Osteoblast (primary cell): ENCODE measurements around the gene SVEP1. TPM values are rescaled to one million over a fixed set of nuclear protein-coding genes. Genes with fewer than 3 reads are reported as not detected.

ENCODE experiments used
- DNase-seq: peaks from one replicate; pipeline ENCODE4 v3.0.0; 2011; ENCODE audit warnings: low spot score, mixed read lengths; ENCODE audit not compliant: insufficient read length; ENCODE audit errors: missing footprints
- H2AFZ ChIP-seq: 2 replicates; pipeline ENCODE4 v1.6.0; 2011; ENCODE audit warnings: mild to moderate bottlenecking, low read length
- H3K27ac ChIP-seq: 2 replicates; pipeline ENCODE4 v1.5.1; 2011; ENCODE audit warnings: mild to moderate bottlenecking, low read depth, low read length, moderate library complexity
- H3K27me3 ChIP-seq: 2 replicates; pipeline ENCODE4 v1.6.0; 2012; ENCODE audit warnings: mild to moderate bottlenecking, control low read depth, inconsistent platforms, low read length, moderate library complexity; ENCODE audit not compliant: insufficient read depth
- H3K36me3 ChIP-seq: 2 replicates; pipeline ENCODE4 v1.5.1; 2011; ENCODE audit warnings: mild to moderate bottlenecking, low read length, control low read depth, moderate library complexity; ENCODE audit not compliant: insufficient read depth
- H3K4me1 ChIP-seq: 2 replicates; pipeline ENCODE4 v1.5.1; 2011; ENCODE audit warnings: mild to moderate bottlenecking, low read length, control low read depth, moderate library complexity; ENCODE audit not compliant: insufficient read depth
- H3K4me2 ChIP-seq: 2 replicates; pipeline ENCODE4 v1.6.0; 2011; ENCODE audit warnings: mild to moderate bottlenecking, low read length; ENCODE audit not compliant: insufficient read depth
- H3K4me3 ChIP-seq: fragments of 200-600 bp; sonication (generic); 3 replicates; pipeline ENCODE4 v1.5.1; 2012; ENCODE audit warnings: mild to moderate bottlenecking, low read length, inconsistent platforms; ENCODE audit not compliant: insufficient read depth
- H3K79me2 ChIP-seq: 2 replicates; pipeline ENCODE4 v1.6.0; 2012; ENCODE audit warnings: mild to moderate bottlenecking, low read length, control low read depth, inconsistent platforms; ENCODE audit not compliant: insufficient read depth
- H3K9me3 ChIP-seq: 2 replicates; pipeline ENCODE4 v1.5.1; 2011; ENCODE audit warnings: low read depth, low read length, control low read depth
- H4K20me1 ChIP-seq: 2 replicates; pipeline ENCODE4 v1.6.0; 2012; ENCODE audit warnings: mild to moderate bottlenecking, low read length, control low read depth; ENCODE audit not compliant: insufficient read depth
- total RNA-seq: library from RNA; depleted of rRNA; stranded (reverse); fragments of >200 nt; gene quantifications from 2 replicates; pipeline ENCODE4 v1.2.3, GENCODE V29; 2012
- TF ChIP-seq, protein P1 (sequence below): IDR thresholded peaks from 2 replicates; pipeline ENCODE4 v1.5.1; 2011; ENCODE audit warnings: mild to moderate bottlenecking, low read depth, low read length, moderate library complexity; ENCODE audit errors: extremely low read depth

SVEP1 gene
- total RNA-seq, 1 donor: 37.6 TPM

GRCh38 chr9:110472111-110472510 is 107.4 kb downstream of the SVEP1 start:
- H3K36me3 ChIP-seq: peaks cover 49% of the 10 kb centered on the region
- TF ChIP-seq, protein P1, sequence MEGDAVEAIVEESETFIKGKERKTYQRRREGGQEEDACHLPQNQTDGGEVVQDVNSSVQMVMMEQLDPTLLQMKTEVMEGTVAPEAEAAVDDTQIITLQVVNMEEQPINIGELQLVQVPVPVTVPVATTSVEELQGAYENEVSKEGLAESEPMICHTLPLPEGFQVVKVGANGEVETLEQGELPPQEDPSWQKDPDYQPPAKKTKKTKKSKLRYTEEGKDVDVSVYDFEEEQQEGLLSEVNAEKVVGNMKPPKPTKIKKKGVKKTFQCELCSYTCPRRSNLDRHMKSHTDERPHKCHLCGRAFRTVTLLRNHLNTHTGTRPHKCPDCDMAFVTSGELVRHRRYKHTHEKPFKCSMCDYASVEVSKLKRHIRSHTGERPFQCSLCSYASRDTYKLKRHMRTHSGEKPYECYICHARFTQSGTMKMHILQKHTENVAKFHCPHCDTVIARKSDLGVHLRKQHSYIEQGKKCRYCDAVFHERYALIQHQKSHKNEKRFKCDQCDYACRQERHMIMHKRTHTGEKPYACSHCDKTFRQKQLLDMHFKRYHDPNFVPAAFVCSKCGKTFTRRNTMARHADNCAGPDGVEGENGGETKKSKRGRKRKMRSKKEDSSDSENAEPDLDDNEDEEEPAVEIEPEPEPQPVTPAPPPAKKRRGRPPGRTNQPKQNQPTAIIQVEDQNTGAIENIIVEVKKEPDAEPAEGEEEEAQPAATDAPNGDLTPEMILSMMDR: no peak
- no peak for DNase-seq
- H3K27me3 ChIP-seq: no peaks in the 10 kb centered on the region
- no peaks in the 10 kb centered on the region for H3K4me1 ChIP-seq
- H2AFZ ChIP-seq: no peak overlapping the region
- no peak overlapping the region for H3K4me2 ChIP-seq
- no peak overlapping the region for H3K4me3 ChIP-seq
- H3K27ac ChIP-seq: no peak overlapping the region
- no peaks in the 10 kb centered on the region for H3K9me3 ChIP-seq
- H3K79me2 ChIP-seq: no peaks in the 10 kb centered on the region
- no peaks in the 10 kb centered on the region for H4K20me1 ChIP-seq

DNA sequence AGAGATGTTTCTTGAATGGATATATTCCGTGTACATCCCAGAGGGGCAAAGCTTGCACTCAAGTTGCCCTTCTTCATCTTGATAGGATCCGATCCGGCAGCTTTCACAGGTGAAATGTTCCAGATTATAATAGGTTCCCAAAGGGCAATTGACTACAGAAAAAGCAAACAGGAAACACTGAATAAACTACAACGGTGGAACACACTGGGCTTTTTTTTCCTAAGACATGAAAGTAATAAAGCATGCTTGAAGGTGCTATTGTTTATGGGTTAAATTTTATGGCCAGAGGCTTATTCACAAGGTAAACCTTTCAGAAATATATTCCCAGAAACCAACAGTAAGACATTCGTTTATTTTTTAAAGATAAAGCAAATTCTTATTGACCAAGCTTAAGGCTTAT is 110.6 kb downstream of the SVEP1 start:
- H3K36me3 ChIP-seq: peaks cover 43% of the 10 kb centered on the region
- no peak overlapping the region for H3K4me2 ChIP-seq
- no peak overlapping the region for H3K4me3 ChIP-seq

GRCh38 chr9:110465190-110465589 is 114.4 kb downstream of the SVEP1 start:
- peaks cover 34% of the 10 kb centered on the region for H3K36me3 ChIP-seq
- H4K20me1 ChIP-seq: no peaks in the 10 kb centered on the region
- no peak for DNase-seq
- no peak overlapping the region for H3K27ac ChIP-seq
- H3K79me2 ChIP-seq: no peaks in the 10 kb centered on the region
- H3K4me1 ChIP-seq: no peaks in the 10 kb centered on the region
- H3K4me2 ChIP-seq: no peak overlapping the region
- no peak overlapping the region for H2AFZ ChIP-seq
- no peak overlapping the region for H3K4me3 ChIP-seq
- TF ChIP-seq, protein P1: no peak
- H3K27me3 ChIP-seq: no peaks in the 10 kb centered on the region
- H3K9me3 ChIP-seq: no peaks in the 10 kb centered on the region

More for the DNA sequence above, 110.6 kb downstream of the SVEP1 start:
- Histone ChIP-seq H3K4me1 (no peaks in the 10 kb centered on the region), H2AFZ (no peak overlapping the region), H3K79me2 (no peaks in the 10 kb centered on the region), H3K27ac (no peak overlapping the region), H4K20me1 (no peaks in the 10 kb centered on the region), H3K27me3 (no peaks in the 10 kb centered on the region), H3K9me3 (no peaks in the 10 kb centered on the region)
- TF ChIP-seq, protein P1: no peak
- DNase-seq: no peak

GRCh38 chr9:110464321-110464720 is 115.2 kb downstream of the SVEP1 start:
- peaks cover 30% of the 10 kb centered on the region for H3K36me3 ChIP-seq
- TF ChIP-seq, protein P1: no peak
- H3K27ac ChIP-seq: no peak overlapping the region
- H3K4me2 ChIP-seq: no peak overlapping the region
- no peaks in the 10 kb centered on the region for H3K4me1 ChIP-seq
- no peaks in the 10 kb centered on the region for H3K79me2 ChIP-seq
- no peak overlapping the region for H3K4me3 ChIP-seq
- H3K27me3 ChIP-seq: no peaks in the 10 kb centered on the region
- H3K9me3 ChIP-seq: no peaks in the 10 kb centered on the region
- no peak for DNase-seq
- no peaks in the 10 kb centered on the region for H4K20me1 ChIP-seq
- peak overlapping the region; percentile 20 for H2AFZ ChIP-seq
